ENCODE data around the gene TRIM36. TPM values are rescaled to one million over a fixed set of nuclear protein-coding genes. Genes with fewer than 3 reads are reported as not detected.
A peak's percentile ranks its signal among the peaks of the same experiment; 100 is the strongest.

The TRIM36 gene
- total and polyA plus RNA-seq, 2 donors (not counting 1 experiment from before 2014, with no cell fraction given), result 0.22 to 1.6 TPM

DNA sequence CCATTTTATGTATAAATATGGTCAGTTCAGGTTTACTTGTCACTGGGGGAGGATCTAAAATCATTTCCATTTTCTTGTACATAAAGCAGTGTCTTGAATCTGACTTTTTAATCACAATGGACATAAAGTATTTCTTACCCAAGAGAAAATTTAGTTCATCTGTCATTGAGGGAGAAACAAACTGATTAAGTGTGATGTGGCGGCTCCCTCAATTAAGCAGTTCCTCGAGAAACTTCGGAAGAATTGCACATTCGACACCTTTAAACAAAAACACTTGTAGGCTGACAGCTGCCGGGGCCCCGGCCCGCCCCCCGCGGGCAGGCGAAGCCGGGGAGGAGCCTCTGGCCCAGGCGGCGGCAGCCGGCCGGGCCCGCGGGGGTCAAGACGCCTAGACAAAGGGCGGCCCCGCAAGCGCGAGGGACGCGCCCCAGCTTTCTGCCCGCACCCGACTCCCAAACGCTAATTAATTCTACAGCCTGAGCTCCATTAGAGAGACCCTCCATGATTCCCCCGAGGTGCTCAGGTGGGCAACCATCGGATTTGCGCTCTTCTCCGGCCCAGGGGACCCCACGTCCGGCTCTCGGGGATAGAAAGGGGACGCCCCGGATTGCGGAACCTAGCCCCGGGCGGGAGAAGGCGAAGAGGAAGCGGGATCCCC lies 750 bp downstream of the TRIM36 start:
- Histone ChIP-seq H4K20me1 (ENCODE audit: control insufficient read depth, insufficient read depth, low read length, poor library complexity, severe bottlenecking) (no peaks in the 10 kb centered on the region), H3K9me3 (ENCODE audit: control extremely low read depth in 1 of 3, control insufficient read depth in 2 of 3, insufficient read depth in 1 of 3, low read length in 2 of 3) (peaks cover 0 to 37% (median 23%) of the 10 kb centered on the region in 3 donors), H3K27me3 (replicated peaks in 1 of 4; ENCODE audit: control extremely low read depth in 1 of 4, control insufficient read depth in 3 of 4, insufficient read depth in 4 of 4, low read length in 3 of 4) (peaks cover 0 to 63% (median 30%) of the 10 kb centered on the region in 4 experiments), H3K4me3 (ENCODE audit: control extremely low read depth in 1 of 5, extremely low read depth in 1 of 5, insufficient read depth in 1 of 5, low read depth in 2 of 5, low read length in 4 of 5) (peak overlapping the region; percentile 53 to 89 (median 75)), H3K79me2 (ENCODE audit: control insufficient read depth, insufficient read depth, low read length) (no peaks in the 10 kb centered on the region), H3K9ac (ENCODE audit: low read length) (peak overlapping the region; percentile 79), H2AFZ (ENCODE audit: insufficient read depth, low read depth, low read length, poor library complexity, severe bottlenecking) (peak overlapping the region; percentile 78), H3K4me1 (ENCODE audit: control insufficient read depth in 2 of 2, insufficient read depth in 2 of 2, low read length in 2 of 2) (peaks cover 20 to 21% of the 10 kb centered on the region in 2 donors), H3K27ac (ENCODE audit: low read length in 2 of 2) (no peak overlapping the region), H3K4me2 (replicated peaks; ENCODE audit: low read depth, low read length, poor library complexity, severe bottlenecking) (peak overlapping the region; percentile 100), H3K36me3 (replicated peaks in 1 of 2; ENCODE audit: control extremely low read depth in 1 of 2, control insufficient read depth in 1 of 2, extremely low read depth in 1 of 2, insufficient read depth in 2 of 2, low read length in 1 of 2) (no peaks in the 10 kb centered on the region)
- Mint-ChIP-seq H3K27me3 (peaks cover 59% of the 10 kb centered on the region), H3K4me3 (peak overlapping the region; percentile 92), H3K4me1 (peaks cover 14% of the 10 kb centered on the region), H3K27ac (peak overlapping the region; percentile 80), H3K9me3 (ENCODE audit: insufficient read depth) (peaks cover 7% of the 10 kb centered on the region)
- DNase-seq (no peak), ATAC-seq (ENCODE audit: low read depth) (no peak)
- ChIA-PET CTCF (no interaction called here), POLR2A (interaction anchor here (1.3 kb wide), 1 partner anchor 673 kb away, joined by 3 read pairs; the partner anchor contains the start of gene AP3S1)
- TF ChIP-seq, protein P1, sequence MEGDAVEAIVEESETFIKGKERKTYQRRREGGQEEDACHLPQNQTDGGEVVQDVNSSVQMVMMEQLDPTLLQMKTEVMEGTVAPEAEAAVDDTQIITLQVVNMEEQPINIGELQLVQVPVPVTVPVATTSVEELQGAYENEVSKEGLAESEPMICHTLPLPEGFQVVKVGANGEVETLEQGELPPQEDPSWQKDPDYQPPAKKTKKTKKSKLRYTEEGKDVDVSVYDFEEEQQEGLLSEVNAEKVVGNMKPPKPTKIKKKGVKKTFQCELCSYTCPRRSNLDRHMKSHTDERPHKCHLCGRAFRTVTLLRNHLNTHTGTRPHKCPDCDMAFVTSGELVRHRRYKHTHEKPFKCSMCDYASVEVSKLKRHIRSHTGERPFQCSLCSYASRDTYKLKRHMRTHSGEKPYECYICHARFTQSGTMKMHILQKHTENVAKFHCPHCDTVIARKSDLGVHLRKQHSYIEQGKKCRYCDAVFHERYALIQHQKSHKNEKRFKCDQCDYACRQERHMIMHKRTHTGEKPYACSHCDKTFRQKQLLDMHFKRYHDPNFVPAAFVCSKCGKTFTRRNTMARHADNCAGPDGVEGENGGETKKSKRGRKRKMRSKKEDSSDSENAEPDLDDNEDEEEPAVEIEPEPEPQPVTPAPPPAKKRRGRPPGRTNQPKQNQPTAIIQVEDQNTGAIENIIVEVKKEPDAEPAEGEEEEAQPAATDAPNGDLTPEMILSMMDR (IDR thresholded peaks at IDR 0.05), result no peak
- peak; percentile 84 for TF ChIP-seq EZH2 (IDR thresholded peaks at IDR 0.05; ENCODE audit: borderline replicate concordance, insufficient read depth, low read depth, low read length, poor library complexity, severe bottlenecking)
- 3% methylated on average over 38 of the region's 41 CpGs for WGBS (ENCODE audit: insufficient coverage)
- intact Hi-C loops (cut with micrococcal nuclease), result loop anchor here (1.0 to 2.0 kb wide), 5 partner anchors 11 to 376 kb away; partner anchors contain the start of genes CCDC112, FEM1C and PGGT1B

GRCh38 chr5:115166744-115167393 lies 2.8 kb downstream of the TRIM36 start:
- Histone ChIP-seq H3K9ac (ENCODE audit: low read length) (no peak overlapping the region), H4K20me1 (ENCODE audit: control insufficient read depth, insufficient read depth, low read length, poor library complexity, severe bottlenecking) (no peaks in the 10 kb centered on the region), H3K9me3 (ENCODE audit: control extremely low read depth in 1 of 3, control insufficient read depth in 2 of 3, insufficient read depth in 1 of 3, low read length in 2 of 3) (peaks cover 0 to 33% (median 23%) of the 10 kb centered on the region in 3 donors), H3K79me2 (ENCODE audit: control insufficient read depth, insufficient read depth, low read length) (no peaks in the 10 kb centered on the region), H3K27me3 (replicated peaks in 1 of 4; ENCODE audit: control extremely low read depth in 1 of 4, control insufficient read depth in 3 of 4, insufficient read depth in 4 of 4, low read length in 3 of 4) (peaks cover 0 to 51% (median 19%) of the 10 kb centered on the region in 4 experiments), H3K4me2 (replicated peaks; ENCODE audit: low read depth, low read length, poor library complexity, severe bottlenecking) (no peak overlapping the region), H3K4me1 (ENCODE audit: control insufficient read depth in 2 of 2, insufficient read depth in 2 of 2, low read length in 2 of 2) (peaks cover 20 to 21% of the 10 kb centered on the region in 2 donors), H3K27ac (ENCODE audit: low read length in 2 of 2) (no peak overlapping the region), H2AFZ (ENCODE audit: insufficient read depth, low read depth, low read length, poor library complexity, severe bottlenecking) (no peak overlapping the region), H3K36me3 (replicated peaks in 1 of 2; ENCODE audit: control extremely low read depth in 1 of 2, control insufficient read depth in 1 of 2, extremely low read depth in 1 of 2, insufficient read depth in 2 of 2, low read length in 1 of 2) (no peaks in the 10 kb centered on the region), H3K4me3 (ENCODE audit: control extremely low read depth in 1 of 5, extremely low read depth in 1 of 5, insufficient read depth in 1 of 5, low read depth in 2 of 5, low read length in 4 of 5) (no peak overlapping the region)
- peaks cover 14% of the 10 kb centered on the region for H3K4me1 Mint-ChIP-seq
- TF ChIP-seq, protein P1 (IDR thresholded peaks at IDR 0.05), result no peak
- no peak for TF ChIP-seq EZH2 (IDR thresholded peaks at IDR 0.05; ENCODE audit: borderline replicate concordance, insufficient read depth, low read depth, low read length, poor library complexity, severe bottlenecking)
- DNase-seq (no peak), ATAC-seq (ENCODE audit: low read depth) (no peak)
- ChIA-PET CTCF (no interaction called here), POLR2A (no interaction called here)
- H3K4me3 Mint-ChIP-seq, result no peak overlapping the region
- intact Hi-C loops (cut with micrococcal nuclease), result no loop called here
- H3K27me3 Mint-ChIP-seq, result peaks cover 49% of the 10 kb centered on the region
- H3K27ac Mint-ChIP-seq, result no peak overlapping the region
- 94% methylated on average over 11 of the region's 12 CpGs for WGBS (ENCODE audit: insufficient coverage)
- peaks cover 7% of the 10 kb centered on the region for H3K9me3 Mint-ChIP-seq (ENCODE audit: insufficient read depth)

All from B cell (primary cell).